ENCODE data around the gene POC1A. TPM values are rescaled to one million over a fixed set of nuclear protein-coding genes. Genes with fewer than 3 reads are reported as not detected.

POC1A gene
- total and polyA plus RNA-seq, 2 donors (not counting 1 experiment from before 2014, with no cell fraction given) = 1.7 to 2.8 TPM

- Histone ChIP-seq H3K4me2 (replicated peaks; ENCODE audit: low read depth, low read length, poor library complexity, severe bottlenecking) (no peak overlapping the region), H3K9me3 (ENCODE audit: control extremely low read depth in 1 of 3, control insufficient read depth in 2 of 3, insufficient read depth in 1 of 3, low read length in 2 of 3) (no peaks in the 10 kb centered on the region), H3K4me3 (ENCODE audit: control extremely low read depth in 1 of 5, extremely low read depth in 1 of 5, insufficient read depth in 1 of 5, low read depth in 2 of 5, low read length in 4 of 5) (no peak overlapping the region), H3K27me3 (replicated peaks in 1 of 4; ENCODE audit: control extremely low read depth in 1 of 4, control insufficient read depth in 3 of 4, insufficient read depth in 4 of 4, low read length in 3 of 4) (no peaks in the 10 kb centered on the region), H3K79me2 (ENCODE audit: control insufficient read depth, insufficient read depth, low read length) (peaks cover 14% of the 10 kb centered on the region), H3K36me3 (replicated peaks in 1 of 2; ENCODE audit: control extremely low read depth in 1 of 2, control insufficient read depth in 1 of 2, extremely low read depth in 1 of 2, insufficient read depth in 2 of 2, low read length in 1 of 2) (peaks cover 18 to 64% of the 10 kb centered on the region in 2 experiments), H3K4me1 (ENCODE audit: control insufficient read depth in 2 of 2, insufficient read depth in 2 of 2, low read length in 2 of 2) (peaks cover 11 to 18% of the 10 kb centered on the region in 2 donors), H3K9ac (ENCODE audit: low read length) (no peak overlapping the region), H3K27ac (ENCODE audit: low read length in 2 of 2) (no peak overlapping the region), H2AFZ (ENCODE audit: insufficient read depth, low read depth, low read length, poor library complexity, severe bottlenecking) (no peak overlapping the region), H4K20me1 (ENCODE audit: control insufficient read depth, insufficient read depth, low read length, poor library complexity, severe bottlenecking) (no peaks in the 10 kb centered on the region)
- POLR2A ChIA-PET = interaction anchor here (0.9 kb wide), 1 partner anchor 11 kb away, joined by 4 read pairs; no protein-coding TSS in a partner anchor
- H3K27me3 Mint-ChIP-seq = no peaks in the 10 kb centered on the region
- WGBS (ENCODE audit: insufficient coverage) = no CpG with 5 or more reads among the region's 1 CpG
- H3K4me3 Mint-ChIP-seq = no peak overlapping the region
- CTCF ChIA-PET = interaction anchor here (2.4 kb wide), 1 partner anchor 136 kb away, joined by 8 read pairs; no protein-coding TSS in a partner anchor
- TF ChIP-seq, protein P1, sequence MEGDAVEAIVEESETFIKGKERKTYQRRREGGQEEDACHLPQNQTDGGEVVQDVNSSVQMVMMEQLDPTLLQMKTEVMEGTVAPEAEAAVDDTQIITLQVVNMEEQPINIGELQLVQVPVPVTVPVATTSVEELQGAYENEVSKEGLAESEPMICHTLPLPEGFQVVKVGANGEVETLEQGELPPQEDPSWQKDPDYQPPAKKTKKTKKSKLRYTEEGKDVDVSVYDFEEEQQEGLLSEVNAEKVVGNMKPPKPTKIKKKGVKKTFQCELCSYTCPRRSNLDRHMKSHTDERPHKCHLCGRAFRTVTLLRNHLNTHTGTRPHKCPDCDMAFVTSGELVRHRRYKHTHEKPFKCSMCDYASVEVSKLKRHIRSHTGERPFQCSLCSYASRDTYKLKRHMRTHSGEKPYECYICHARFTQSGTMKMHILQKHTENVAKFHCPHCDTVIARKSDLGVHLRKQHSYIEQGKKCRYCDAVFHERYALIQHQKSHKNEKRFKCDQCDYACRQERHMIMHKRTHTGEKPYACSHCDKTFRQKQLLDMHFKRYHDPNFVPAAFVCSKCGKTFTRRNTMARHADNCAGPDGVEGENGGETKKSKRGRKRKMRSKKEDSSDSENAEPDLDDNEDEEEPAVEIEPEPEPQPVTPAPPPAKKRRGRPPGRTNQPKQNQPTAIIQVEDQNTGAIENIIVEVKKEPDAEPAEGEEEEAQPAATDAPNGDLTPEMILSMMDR (IDR thresholded peaks at IDR 0.05) = no peak
- TF ChIP-seq EZH2 (IDR thresholded peaks at IDR 0.05; ENCODE audit: borderline replicate concordance, insufficient read depth, low read depth, low read length, poor library complexity, severe bottlenecking) = no peak
- H3K9me3 Mint-ChIP-seq (ENCODE audit: insufficient read depth) = no peaks in the 10 kb centered on the region
- intact Hi-C loops (cut with micrococcal nuclease) = no loop called here
- no peak overlapping the region for H3K27ac Mint-ChIP-seq
- peaks cover 26% of the 10 kb centered on the region for H3K4me1 Mint-ChIP-seq
- no peak for DNase-seq
- ATAC-seq (ENCODE audit: low read depth) = no peak
Observed at GRCh38 chr3:52203701-52204100, 49.5 kb upstream of the POC1A start.

GRCh38 chr3:52202384-52203077, 48.3 kb upstream of the POC1A start:
- H3K9ac ChIP-seq (ENCODE audit: low read length) = no peak overlapping the region

More at GRCh38 chr3:52202384-52203077, 48.3 kb upstream of the POC1A start:
- H3K4me2 ChIP-seq (replicated peaks; ENCODE audit: low read depth, low read length, poor library complexity, severe bottlenecking) = no peak overlapping the region
- peaks cover 16 to 25% of the 10 kb centered on the region in 2 donors for H3K4me1 ChIP-seq (ENCODE audit: control insufficient read depth in 2 of 2, insufficient read depth in 2 of 2, low read length in 2 of 2)
- no peak overlapping the region for H3K27ac Mint-ChIP-seq
- H4K20me1 ChIP-seq (ENCODE audit: control insufficient read depth, insufficient read depth, low read length, poor library complexity, severe bottlenecking) = no peaks in the 10 kb centered on the region
- H3K27me3 ChIP-seq (replicated peaks in 1 of 4; ENCODE audit: control extremely low read depth in 1 of 4, control insufficient read depth in 3 of 4, insufficient read depth in 4 of 4, low read length in 3 of 4) = no peaks in the 10 kb centered on the region
- H3K4me3 ChIP-seq (ENCODE audit: control extremely low read depth in 1 of 5, extremely low read depth in 1 of 5, insufficient read depth in 1 of 5, low read depth in 2 of 5, low read length in 4 of 5) = no peak overlapping the region
- H2AFZ ChIP-seq (ENCODE audit: insufficient read depth, low read depth, low read length, poor library complexity, severe bottlenecking) = no peak overlapping the region
- H3K4me3 Mint-ChIP-seq = no peak overlapping the region
- peaks cover 34% of the 10 kb centered on the region for H3K4me1 Mint-ChIP-seq
- peaks cover 18 to 52% of the 10 kb centered on the region in 2 experiments for H3K36me3 ChIP-seq (replicated peaks in 1 of 2; ENCODE audit: control extremely low read depth in 1 of 2, control insufficient read depth in 1 of 2, extremely low read depth in 1 of 2, insufficient read depth in 2 of 2, low read length in 1 of 2)
- H3K9me3 ChIP-seq (ENCODE audit: control extremely low read depth in 1 of 3, control insufficient read depth in 2 of 3, insufficient read depth in 1 of 3, low read length in 2 of 3) = no peaks in the 10 kb centered on the region
- TF ChIP-seq, protein P1 (IDR thresholded peaks at IDR 0.05) = no peak
- TF ChIP-seq EZH2 (IDR thresholded peaks at IDR 0.05; ENCODE audit: borderline replicate concordance, insufficient read depth, low read depth, low read length, poor library complexity, severe bottlenecking) = no peak
- ATAC-seq (ENCODE audit: low read depth) (no peak), DNase-seq (no peak)
- POLR2A ChIA-PET = no interaction called here
- H3K27me3 Mint-ChIP-seq = no peaks in the 10 kb centered on the region
- 87% methylated on average over 2 of the region's 4 CpGs for WGBS (ENCODE audit: insufficient coverage)
- CTCF ChIA-PET = interaction anchor here (1.2 kb wide), 1 partner anchor 10 kb away, joined by 3 read pairs; no protein-coding TSS in a partner anchor
- no peak overlapping the region for H3K27ac ChIP-seq (ENCODE audit: low read length in 2 of 2)
- H3K79me2 ChIP-seq (ENCODE audit: control insufficient read depth, insufficient read depth, low read length) = peaks cover 25% of the 10 kb centered on the region
- intact Hi-C loops (cut with micrococcal nuclease) = no loop called here
- no peaks in the 10 kb centered on the region for H3K9me3 Mint-ChIP-seq (ENCODE audit: insufficient read depth)
